ENCODE measurements around the gene VWA3B.

VWA3B gene

DNA sequence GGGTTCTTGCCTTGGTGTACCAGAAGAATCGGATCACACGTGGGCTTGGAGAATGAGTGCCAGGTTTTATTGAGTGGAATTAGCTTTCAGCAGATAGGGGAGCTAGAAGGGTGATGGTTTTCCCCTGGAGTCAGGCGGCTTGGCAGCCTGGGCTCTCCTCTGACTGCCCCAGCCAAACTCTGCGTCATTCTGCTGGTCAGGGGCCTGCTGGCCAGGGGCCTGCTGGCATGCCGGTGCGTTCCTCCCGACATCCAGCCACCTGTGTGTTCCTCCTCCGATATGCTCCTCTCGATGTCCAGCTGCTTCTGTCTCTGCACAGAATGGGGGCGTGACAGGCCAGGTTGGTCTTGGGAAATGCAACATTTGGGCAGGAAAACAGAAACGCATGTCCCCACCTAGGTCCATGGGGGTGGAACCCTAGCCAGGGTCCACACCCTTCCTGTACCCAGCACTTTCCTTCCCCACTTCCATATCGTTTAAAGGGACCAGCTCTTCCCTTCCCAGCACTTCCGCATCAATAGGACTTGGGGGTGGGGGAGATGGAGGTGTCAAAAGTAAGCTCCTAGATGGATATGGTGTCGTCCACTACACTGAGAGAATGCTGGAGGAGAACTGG is 85.3 kb downstream of the VWA3B start:
- no peak overlapping the region for H3K4me3 ChIP-seq (ENCODE audit: low read depth, low read length)
- no peak for DNase-seq (ENCODE audit: low read depth)
- TF ChIP-seq, protein P1, sequence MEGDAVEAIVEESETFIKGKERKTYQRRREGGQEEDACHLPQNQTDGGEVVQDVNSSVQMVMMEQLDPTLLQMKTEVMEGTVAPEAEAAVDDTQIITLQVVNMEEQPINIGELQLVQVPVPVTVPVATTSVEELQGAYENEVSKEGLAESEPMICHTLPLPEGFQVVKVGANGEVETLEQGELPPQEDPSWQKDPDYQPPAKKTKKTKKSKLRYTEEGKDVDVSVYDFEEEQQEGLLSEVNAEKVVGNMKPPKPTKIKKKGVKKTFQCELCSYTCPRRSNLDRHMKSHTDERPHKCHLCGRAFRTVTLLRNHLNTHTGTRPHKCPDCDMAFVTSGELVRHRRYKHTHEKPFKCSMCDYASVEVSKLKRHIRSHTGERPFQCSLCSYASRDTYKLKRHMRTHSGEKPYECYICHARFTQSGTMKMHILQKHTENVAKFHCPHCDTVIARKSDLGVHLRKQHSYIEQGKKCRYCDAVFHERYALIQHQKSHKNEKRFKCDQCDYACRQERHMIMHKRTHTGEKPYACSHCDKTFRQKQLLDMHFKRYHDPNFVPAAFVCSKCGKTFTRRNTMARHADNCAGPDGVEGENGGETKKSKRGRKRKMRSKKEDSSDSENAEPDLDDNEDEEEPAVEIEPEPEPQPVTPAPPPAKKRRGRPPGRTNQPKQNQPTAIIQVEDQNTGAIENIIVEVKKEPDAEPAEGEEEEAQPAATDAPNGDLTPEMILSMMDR (conservative IDR thresholded peaks at IDR 0.05; ENCODE audit: low read depth, low read length): no peak

DNA sequence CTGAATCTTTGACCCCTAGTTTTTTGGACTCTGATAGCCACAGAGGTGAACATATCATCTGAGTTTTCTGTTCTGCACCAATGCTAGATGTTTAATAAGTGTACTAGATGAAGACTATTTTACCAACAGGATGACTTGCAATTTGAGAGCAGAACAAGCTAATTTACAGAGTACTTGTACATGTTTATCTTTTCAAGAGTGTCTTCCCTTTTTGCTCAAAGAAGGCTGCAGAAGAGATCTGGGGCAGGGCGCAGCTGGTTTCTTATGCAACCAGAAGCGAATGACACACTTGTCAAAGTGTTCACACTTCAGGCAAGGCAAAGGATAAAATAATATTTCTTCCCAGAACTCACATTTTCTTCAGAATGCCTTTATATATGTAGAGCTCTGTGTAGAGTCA is 86.0 kb downstream of the VWA3B start:
- no peak for DNase-seq (ENCODE audit: low read depth)
- TF ChIP-seq, protein P1 (conservative IDR thresholded peaks at IDR 0.05; ENCODE audit: low read depth, low read length): no peak
- no peak overlapping the region for H3K4me3 ChIP-seq (ENCODE audit: low read depth, low read length)

DNA sequence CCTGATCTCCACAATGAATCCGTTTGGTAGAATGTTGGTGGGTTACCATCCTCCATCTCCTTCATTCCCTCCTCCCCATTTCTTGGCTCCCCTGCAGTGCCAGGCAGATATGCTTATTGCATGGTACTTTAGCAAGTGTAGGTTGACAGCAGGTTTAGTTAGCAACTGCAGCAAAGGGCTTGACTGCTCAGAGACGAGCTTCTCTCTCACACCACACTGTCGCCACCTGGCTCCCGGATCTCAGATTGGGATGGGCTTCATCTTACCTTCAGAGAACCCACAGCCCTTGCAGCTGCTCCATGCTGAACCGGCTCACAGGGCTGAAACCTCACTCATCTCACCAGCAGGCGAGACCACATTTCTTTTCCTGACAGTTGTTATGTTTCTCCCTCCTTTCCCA is 88.8 kb downstream of the VWA3B start:
- no peak overlapping the region for H3K4me3 ChIP-seq (ENCODE audit: low read depth, low read length)
- TF ChIP-seq, protein P1 (conservative IDR thresholded peaks at IDR 0.05; ENCODE audit: low read depth, low read length): peak; percentile 18
- DNase-seq (ENCODE audit: low read depth): peak; percentile 5

DNA sequence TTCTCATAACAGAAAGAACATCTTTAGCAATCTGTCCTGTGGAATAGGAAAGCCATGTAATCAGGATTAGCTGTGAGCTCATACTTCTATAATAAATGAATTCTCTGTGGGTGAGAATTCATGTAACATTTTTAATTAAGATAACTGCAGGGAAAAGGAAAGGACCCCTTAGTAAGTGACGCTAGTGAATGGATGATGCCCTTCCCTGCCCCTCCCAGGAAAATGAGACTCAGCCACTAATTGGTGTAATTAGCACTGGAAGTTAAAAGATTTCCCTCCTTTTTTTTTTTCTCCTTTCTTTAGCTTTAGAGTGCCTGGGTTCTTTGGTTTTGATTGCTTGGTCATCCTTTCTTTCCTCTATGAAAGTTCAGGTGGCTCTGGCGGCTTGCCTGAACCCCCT is 90.3 kb downstream of the VWA3B start:
- no peak overlapping the region for H3K4me3 ChIP-seq (ENCODE audit: low read depth, low read length)
- DNase-seq (ENCODE audit: low read depth): no peak
- TF ChIP-seq, protein P1 (conservative IDR thresholded peaks at IDR 0.05; ENCODE audit: low read depth, low read length): no peak

DNA sequence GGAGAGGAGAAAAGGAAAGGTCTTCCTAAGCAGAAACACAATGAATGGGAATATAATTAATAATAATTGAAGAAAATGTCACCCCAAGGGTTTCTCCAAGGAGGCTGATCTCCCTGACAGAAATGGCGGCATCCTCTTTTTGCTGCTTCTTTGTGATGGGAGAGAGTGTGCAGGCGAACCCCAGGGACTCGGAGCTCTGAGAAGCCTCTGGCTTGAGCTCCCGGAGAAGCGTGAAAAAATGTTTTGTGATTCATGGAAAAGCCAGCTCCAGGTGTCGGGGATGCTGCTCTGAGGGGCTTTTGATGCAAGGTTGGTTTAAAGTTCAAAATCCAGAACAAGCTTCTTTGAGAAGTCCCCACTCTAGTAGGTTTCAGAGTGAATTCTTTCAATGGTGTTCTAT is 91.0 kb downstream of the VWA3B start:
- no peak overlapping the region for H3K4me3 ChIP-seq (ENCODE audit: low read depth, low read length)
- DNase-seq (ENCODE audit: low read depth): no peak
- TF ChIP-seq, protein P1 (conservative IDR thresholded peaks at IDR 0.05; ENCODE audit: low read depth, low read length): no peak

DNA sequence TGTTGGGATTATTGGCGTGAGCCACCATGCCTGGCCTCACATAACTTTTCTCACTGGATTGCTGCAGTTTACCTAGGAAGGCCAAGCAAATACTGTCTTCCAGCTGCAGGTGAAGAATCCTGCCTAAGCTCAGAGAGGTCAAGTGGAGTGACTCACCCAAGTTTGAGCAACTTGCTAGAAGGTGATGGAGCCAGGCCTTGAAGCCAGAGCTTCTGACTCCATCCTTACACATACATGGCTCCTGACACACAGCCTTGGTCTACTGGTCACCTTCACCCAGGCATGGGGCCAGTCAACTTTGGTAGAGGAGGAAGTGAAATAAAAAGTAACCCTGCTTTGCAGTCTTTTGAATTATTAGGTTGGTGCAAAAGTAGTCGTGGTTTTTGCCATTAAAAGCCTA is 93.5 kb downstream of the VWA3B start:
- no peak overlapping the region for H3K4me3 ChIP-seq (ENCODE audit: low read depth, low read length)
- DNase-seq (ENCODE audit: low read depth): no peak
- TF ChIP-seq, protein P1 (conservative IDR thresholded peaks at IDR 0.05; ENCODE audit: low read depth, low read length): no peak

DNA sequence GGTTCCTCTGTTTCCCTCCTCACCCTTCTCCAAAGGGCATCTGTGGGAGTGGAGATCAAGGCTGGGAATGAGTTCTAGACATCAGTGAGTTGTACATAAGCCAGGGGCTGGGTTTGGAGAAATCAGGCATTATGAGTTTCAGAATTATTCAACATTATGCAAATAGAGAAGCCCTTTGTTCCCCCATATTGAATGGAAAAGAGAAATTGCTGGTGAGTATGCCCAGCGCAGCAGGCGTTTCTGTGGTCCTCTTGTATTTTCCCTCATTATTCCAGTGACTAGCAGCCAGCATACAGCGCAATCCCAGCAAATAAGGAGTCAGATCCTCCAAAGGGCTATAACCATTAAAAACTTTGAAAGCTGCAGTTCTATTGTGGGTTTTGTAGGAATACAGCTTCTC is 94.4 kb downstream of the VWA3B start:
- DNase-seq (ENCODE audit: low read depth): no peak
- TF ChIP-seq, protein P1 (conservative IDR thresholded peaks at IDR 0.05; ENCODE audit: low read depth, low read length): no peak
- H3K4me3 ChIP-seq (ENCODE audit: low read depth, low read length): no peak overlapping the region

All from choroid plexus epithelial cell (primary cell).